Progenitor cell of endocrine pancreas (in vitro differentiated cells): Measurements from ENCODE around the gene ZNF687. TPM values are rescaled to one million over a fixed set of nuclear protein-coding genes. Genes with fewer than 3 reads are reported as not detected.

Experiments used
- DNase-seq: peaks from one replicate; pipeline ENCODE4 v3.0.0; 2021; ENCODE audit warnings: low spot score; ENCODE audit not compliant: unreplicated experiment
- H3K27ac Mint-ChIP-seq: 2 replicates; pipeline ENCODE4 v1.8.0; 2021; ENCODE audit warnings: mild to moderate bottlenecking, moderate library complexity, mixed read lengths
- H3K27me3 Mint-ChIP-seq: 2 replicates; pipeline ENCODE4 v1.8.0; 2021; ENCODE audit warnings: mixed read lengths
- H3K36me3 Mint-ChIP-seq: 2 replicates; pipeline ENCODE4 v1.8.0; 2022; ENCODE audit warnings: mixed read lengths; ENCODE audit not compliant: insufficient read depth
- H3K4me1 Mint-ChIP-seq: 2 replicates; pipeline ENCODE4 v1.8.0; 2021; ENCODE audit warnings: low read depth, mixed read lengths
- H3K4me3 Mint-ChIP-seq: 2 replicates; pipeline ENCODE4 v1.8.0; 2021; ENCODE audit warnings: low read depth, mild to moderate bottlenecking, moderate library complexity, mixed read lengths
- H3K9me3 Mint-ChIP-seq: 2 replicates; pipeline ENCODE4 v1.8.0; 2021; ENCODE audit warnings: low read depth, mixed read lengths
- CTCF ChIP-seq: fragments of 200-600 bp; sonication (generic); IDR thresholded peaks from one replicate; pipeline ENCODE4 v1.5.0; 2021; ENCODE audit warnings: antibody characterized with exemption, mild to moderate bottlenecking; ENCODE audit not compliant: unreplicated experiment
- total RNA-seq: library from RNA; stranded (reverse); gene quantifications from 2 replicates; pipeline ENCODE4 v1.2.1, GENCODE V29; 2021

The ZNF687 gene
- total RNA-seq, 1 donor from 2014 or later, result 45.0 TPM

- peaks cover 8% of the 10 kb centered on the region for H3K36me3 Mint-ChIP-seq
- no peaks in the 10 kb centered on the region for H3K27me3 Mint-ChIP-seq
- H3K4me1 Mint-ChIP-seq, result peaks cover 18% of the 10 kb centered on the region
- peak overlapping the region; percentile 96 for H3K4me3 Mint-ChIP-seq
- no peak for DNase-seq
- peak overlapping the region; percentile 100 for H3K27ac Mint-ChIP-seq
- no peak for TF ChIP-seq CTCF
- no peaks in the 10 kb centered on the region for H3K9me3 Mint-ChIP-seq
Measured at GRCh38 chr1:151326619-151327222, 44.6 kb downstream of the ZNF687 start.

GRCh38 chr1:151327223-151327902 lies 45.3 kb downstream of the ZNF687 start, which contains the start of gene PI4KB:
TSS of gene PI4KB (minus strand) at chr1:151327416. CDS start at chr1:151316481, 10,935 bp downstream.
- no peaks in the 10 kb centered on the region for H3K9me3 Mint-ChIP-seq
- no peaks in the 10 kb centered on the region for H3K27me3 Mint-ChIP-seq
- DNase-seq, result peak; percentile 77
- H3K4me1 Mint-ChIP-seq, result peaks cover 18% of the 10 kb centered on the region
- H3K27ac Mint-ChIP-seq, result peak within 1 kb of the TSS; percentile 100
- peaks cover 8% of the 10 kb centered on the region for H3K36me3 Mint-ChIP-seq
- peak within 1 kb of the TSS; percentile 96 for H3K4me3 Mint-ChIP-seq
- no peak for TF ChIP-seq CTCF

GRCh38 chr1:151327903-151328674 lies 46.0 kb downstream of the ZNF687 start:
- H3K9me3 Mint-ChIP-seq, result no peaks in the 10 kb centered on the region
- H3K27ac Mint-ChIP-seq, result peak overlapping the region; percentile 100
- no peaks in the 10 kb centered on the region for H3K27me3 Mint-ChIP-seq
- TF ChIP-seq CTCF, result no peak
- peaks cover 18% of the 10 kb centered on the region for H3K4me1 Mint-ChIP-seq
- H3K36me3 Mint-ChIP-seq, result peaks cover 8% of the 10 kb centered on the region
- peak overlapping the region; percentile 96 for H3K4me3 Mint-ChIP-seq
- DNase-seq, result no peak

GRCh38 chr1:151334822-151335221 lies 52.7 kb downstream of the ZNF687 start:
- no peak for TF ChIP-seq CTCF
- DNase-seq, result no peak
- H3K4me1 Mint-ChIP-seq, result no peaks in the 10 kb centered on the region
- H3K27ac Mint-ChIP-seq, result no peak overlapping the region
- H3K36me3 Mint-ChIP-seq, result no peaks in the 10 kb centered on the region
- H3K9me3 Mint-ChIP-seq, result no peaks in the 10 kb centered on the region
- no peak overlapping the region for H3K4me3 Mint-ChIP-seq
- H3K27me3 Mint-ChIP-seq, result no peaks in the 10 kb centered on the region

- DNase-seq, result no peak
- no peaks in the 10 kb centered on the region for H3K27me3 Mint-ChIP-seq
- no peaks in the 10 kb centered on the region for H3K9me3 Mint-ChIP-seq
- H3K36me3 Mint-ChIP-seq, result peaks cover 1% of the 10 kb centered on the region
- no peak overlapping the region for H3K4me3 Mint-ChIP-seq
- no peak for TF ChIP-seq CTCF
- peaks cover 2% of the 10 kb centered on the region for H3K4me1 Mint-ChIP-seq
- no peak overlapping the region for H3K27ac Mint-ChIP-seq
Measured at GRCh38 chr1:151336556-151336955, 54.5 kb downstream of the ZNF687 start.
